A549 (cell line): ENCODE data around the gene MSRB3. TPM values are rescaled to one million over a fixed set of nuclear protein-coding genes. Genes with fewer than 3 reads are reported as not detected.

ENCODE experiments used
- ATAC-seq, 2 experiments: fragments of 200-7000 bp in 1 of 2; fragments of >200 bp in 1 of 2; cut with Nextera tagmentation in 1 of 2; cut with Tn5 transposase in 1 of 2; 3 replicates each; pipeline versions ENCODE4 v1.8.0 to v1.9.1; 2018 to 2020; ENCODE audit warnings: mild to moderate bottlenecking in 1 of 2, moderate library complexity in 1 of 2
- CTCF ChIA-PET: fragments of 300-600 bp; sonication (Branson Sonifier 250); formaldehyde crosslinking; extraction: SDS; loops from one replicate; lab custom pipeline; 2021; ENCODE audit warnings: antibody characterized with exemption, inconsistent platforms; lab: Yijun Ruan, JAX
- POLR2A ChIA-PET: fragments of 350-600 bp; formaldehyde crosslinking; extraction: SDS; loops from one replicate; lab custom pipeline; 2021; ENCODE audit warnings: antibody characterized with exemption, inconsistent platforms; lab: Yijun Ruan, JAX
- DNase-seq, 2 experiments: peaks; one replicate each; pipeline versions ENCODE4 v3.0.0 to v3.0.0-alpha.2; 2011 to 2016; ENCODE audit warnings: low read depth in 1 of 2, low spot score in 1 of 2
- FAIRE-seq: peaks from 2 replicates; lab custom pipeline; 2011; peaks lifted over from hg19 to GRCh38; lab: Jason Lieb, UNC
- H3K27ac ChIP-seq, 2 experiments: fragments of >200 bp; sonication (Bioruptor Twin); formaldehyde crosslinking; 3 replicates each; pipeline ENCODE4 v1.5.1; 2016 to 2017
- H3K4me1 ChIP-seq: fragments of >200 bp; sonication (Bioruptor Twin); formaldehyde crosslinking; 3 replicates; pipeline ENCODE4 v1.6.1; 2016
- H3K4me2 ChIP-seq: fragments of >200 bp; sonication (Bioruptor Twin); formaldehyde crosslinking; 3 replicates; pipeline ENCODE4 v1.6.1; 2016
- H3K4me3 ChIP-seq: fragments of >200 bp; sonication (Bioruptor Twin); formaldehyde crosslinking; 3 replicates; pipeline ENCODE4 v1.5.1; 2016
- H3K9me3 ChIP-seq: fragments of >200 bp; sonication (Bioruptor Twin); formaldehyde crosslinking; 3 replicates; pipeline ENCODE4 v1.6.1; 2016
- ATOH8 ChIP-seq: fragments of 250-450 bp; sonication (Bioruptor Pico); IDR thresholded peaks from 2 replicates; pipeline ENCODE4 v1.5.0; 2020; ENCODE audit warnings: low read depth, mild to moderate bottlenecking, moderate library complexity
- GATA3 ChIP-seq: IDR thresholded peaks from 2 replicates; pipeline ENCODE4 v1.6.1; 2012; ENCODE audit warnings: borderline replicate concordance
- JUN ChIP-seq, 2 experiments: fragments of >200 bp; sonication (Bioruptor Twin); formaldehyde crosslinking; IDR thresholded peaks; 2 replicates in 1 of 2; 3 replicates in 1 of 2; pipeline ENCODE4 v1.6.1; 2016 to 2017
- KDM5A ChIP-seq: fragments of 200-600 bp; sonication (generic); IDR thresholded peaks from 2 replicates; pipeline ENCODE4 v1.6.1; 2016; ENCODE audit warnings: antibody characterized with exemption, mild to moderate bottlenecking
- POLR2AphosphoS2 ChIP-seq: conservative IDR thresholded peaks from 2 replicates; pipeline ENCODE4 v1.6.1; 2012; ENCODE audit warnings: low read length, improper control_type of control experiment, inconsistent platforms
- RCOR1 ChIP-seq: fragments of 150-350 bp; IDR thresholded peaks from 2 replicates; pipeline ENCODE4 v1.6.1; 2014; ENCODE audit warnings: antibody characterized with exemption, low read length, low read depth
- REST ChIP-seq: fragments of 200-600 bp; sonication (generic); IDR thresholded peaks from 2 replicates; pipeline ENCODE4 v1.6.1; 2016; ENCODE audit warnings: antibody characterized with exemption, mild to moderate bottlenecking, moderate library complexity
- RFX5 ChIP-seq: fragments of 450-650 bp; IDR thresholded peaks from 2 replicates; pipeline ENCODE4 v1.7.1; 2014; ENCODE audit warnings: antibody characterized with exemption, mild to moderate bottlenecking, moderate library complexity
- SMC3 ChIP-seq: fragments of >200 bp; sonication (Bioruptor Twin); formaldehyde crosslinking; IDR thresholded peaks from 3 replicates; pipeline ENCODE4 v1.6.1; 2018; ENCODE audit warnings: inconsistent platforms
- TFCP2L1 ChIP-seq: fragments of 250-450 bp; sonication (Bioruptor Pico); IDR thresholded peaks from 2 replicates; pipeline ENCODE4 v1.5.0; 2021; ENCODE audit warnings: mild to moderate bottlenecking
- ZNF302 ChIP-seq: fragments of 250-450 bp; sonication (Bioruptor Pico); IDR thresholded peaks from 2 replicates; pipeline ENCODE4 v1.9.0; 2021; ENCODE audit warnings: inconsistent platforms, mild to moderate bottlenecking, moderate library complexity
- WGBS: methylation state at CpG from one replicate; pipeline ENCODE4 v1.1.6; 2017; ENCODE audit errors: missing lambda C conversion rate; 5-methylcytosine and 5-hydroxymethylcytosine counted together
- polyA plus RNA-seq, 4 experiments: library from polyadenylated mRNA; depleted of rRNA in 3 of 4; stranded (reverse); fragments of >200 nt; fragmentation: RNase III in 1 of 4; extraction: RNeasy Plus Mini Kit Qiagen cat#74134 plus additional on column Dnase treatment in 1 of 4; gene quantifications; 2 replicates in 3 of 4; 3 replicates in 1 of 4; pipeline ENCODE4 v1.2.3, GENCODE V29; 2011 to 2017
- TF ChIP-seq, protein P1 (sequence below): fragments of >200 bp; sonication (Bioruptor Twin); formaldehyde crosslinking; IDR thresholded peaks from 3 replicates; pipeline ENCODE4 v1.6.1; 2016
- TF ChIP-seq, protein P2 (sequence below): IDR thresholded peaks from 2 replicates; pipeline ENCODE4 v1.6.1; 2012; ENCODE audit warnings: low read depth, borderline replicate concordance
- TF ChIP-seq, protein P3 (sequence below): fragments of 450-650 bp; IDR thresholded peaks from 2 replicates; pipeline ENCODE4 v1.6.1; 2014; ENCODE audit warnings: antibody characterized with exemption

Gene MSRB3
- polyA plus RNA-seq, 2 of the 4 experiments (the other 2 are of a cell fraction), result 25.2 to 46.1 TPM

DNA sequence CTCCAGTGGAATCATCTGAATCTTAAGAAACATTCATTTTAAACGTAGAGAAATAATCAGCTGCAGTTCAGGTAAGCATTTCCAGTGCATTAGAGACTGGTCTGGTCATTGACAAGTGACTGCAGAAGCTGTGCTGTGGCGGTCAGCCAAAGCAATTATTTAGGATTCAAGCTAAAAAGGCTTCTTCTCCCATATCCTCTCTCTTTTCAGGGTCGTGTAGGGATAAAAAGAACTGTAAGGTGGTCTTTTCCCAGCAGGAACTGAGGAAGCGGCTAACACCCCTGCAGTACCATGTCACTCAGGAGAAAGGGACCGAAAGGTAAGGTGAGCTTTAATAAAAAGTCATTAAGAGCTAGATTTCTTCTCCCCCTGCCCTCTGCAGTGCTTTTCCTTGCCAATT is 48.1 kb downstream of the MSRB3 start:
- H3K4me2 ChIP-seq, result no peak overlapping the region
- H3K9me3 ChIP-seq, result no peaks in the 10 kb centered on the region
- FAIRE-seq (no peak), ATAC-seq (no peak), DNase-seq (no peak)
- no peak overlapping the region for H3K27ac ChIP-seq
- CTCF ChIA-PET, result interaction anchor here (1.4 to 3.4 kb wide), 2 partner anchors 9 to 20 kb away, joined by 4 to 13 read pairs; no protein-coding TSS in a partner anchor
- H3K4me1 ChIP-seq, result no peaks in the 10 kb centered on the region
- H3K4me3 ChIP-seq, result no peak overlapping the region
- WGBS, result 81% methylated on average over 5 of the region's 5 CpGs
- POLR2A ChIA-PET, result no interaction called here
- TF ChIP-seq KDM5A (no peak), RCOR1 (no peak), SMC3 (no peak)
- TF ChIP-seq, protein P1, sequence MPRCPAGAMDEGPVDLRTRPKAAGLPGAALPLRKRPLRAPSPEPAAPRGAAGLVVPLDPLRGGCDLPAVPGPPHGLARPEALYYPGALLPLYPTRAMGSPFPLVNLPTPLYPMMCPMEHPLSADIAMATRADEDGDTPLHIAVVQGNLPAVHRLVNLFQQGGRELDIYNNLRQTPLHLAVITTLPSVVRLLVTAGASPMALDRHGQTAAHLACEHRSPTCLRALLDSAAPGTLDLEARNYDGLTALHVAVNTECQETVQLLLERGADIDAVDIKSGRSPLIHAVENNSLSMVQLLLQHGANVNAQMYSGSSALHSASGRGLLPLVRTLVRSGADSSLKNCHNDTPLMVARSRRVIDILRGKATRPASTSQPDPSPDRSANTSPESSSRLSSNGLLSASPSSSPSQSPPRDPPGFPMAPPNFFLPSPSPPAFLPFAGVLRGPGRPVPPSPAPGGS, result no peak

GRCh38 chr12:65327207-65328076 is 49.0 kb downstream of the MSRB3 start:
- H3K27ac ChIP-seq, result no peak overlapping the region
- no peak overlapping the region for H3K4me2 ChIP-seq
- no peak for DNase-seq
- CTCF ChIA-PET, result interaction anchor here (0.6 to 3.4 kb wide), 3 partner anchors 8 to 387 kb away, joined by 3 to 13 read pairs (median 4); no protein-coding TSS in a partner anchor
- no peak for TF ChIP-seq ZNF302 (CRISPR knock-in tag)
- no peak for TF ChIP-seq GATA3
- TF ChIP-seq ATOH8, result no peak
- no peak for TF ChIP-seq REST
- no peak for TF ChIP-seq JUN (IDR thresholded peaks at IDR 0.05)
- TF ChIP-seq, all 56 proteins: peak for 0
- WGBS, result 89% methylated on average over 10 of the region's 10 CpGs
- Histone ChIP-seq H3K9me3 (no peaks in the 10 kb centered on the region), H3K4me1 (no peaks in the 10 kb centered on the region), H3K4me3 (no peak overlapping the region)
- FAIRE-seq (no peak), ATAC-seq (no peak)
- POLR2A ChIA-PET, result no interaction called here

DNA sequence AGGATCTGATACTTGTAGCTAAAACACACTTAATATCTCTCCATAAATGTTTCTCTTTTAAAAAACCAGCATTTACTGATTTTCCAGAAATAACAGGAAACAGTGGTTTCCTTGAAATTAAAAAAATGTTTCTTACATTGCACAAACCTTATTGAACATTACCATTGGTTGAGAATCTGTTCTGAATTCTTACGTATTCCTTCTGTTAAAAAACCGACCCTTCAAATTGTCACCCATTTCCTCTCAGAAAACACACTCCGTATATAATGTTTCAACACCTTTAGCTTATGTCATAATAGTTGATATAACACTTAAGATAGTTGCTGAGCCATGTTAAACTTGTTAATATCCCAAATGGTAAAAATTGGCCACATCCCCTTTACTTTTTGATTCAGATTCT is 51.2 kb downstream of the MSRB3 start:
- WGBS, result 95% methylated on average over 3 of the region's 3 CpGs
- DNase-seq, result no peak
- CTCF ChIA-PET, result interaction anchor here (0.7 kb wide), 1 partner anchor 29 kb away, joined by 3 read pairs; no protein-coding TSS in a partner anchor

More for the DNA sequence above, 51.2 kb downstream of the MSRB3 start:
- FAIRE-seq, result peak; percentile 63
- Histone ChIP-seq H3K4me3 (no peak overlapping the region), H3K4me1 (peaks cover 4% of the 10 kb centered on the region; the same call in 2 of the 3 replicates), H3K27ac (no peak overlapping the region), H3K4me2 (no peak overlapping the region), H3K9me3 (no peaks in the 10 kb centered on the region)
- TF ChIP-seq, protein P2, sequence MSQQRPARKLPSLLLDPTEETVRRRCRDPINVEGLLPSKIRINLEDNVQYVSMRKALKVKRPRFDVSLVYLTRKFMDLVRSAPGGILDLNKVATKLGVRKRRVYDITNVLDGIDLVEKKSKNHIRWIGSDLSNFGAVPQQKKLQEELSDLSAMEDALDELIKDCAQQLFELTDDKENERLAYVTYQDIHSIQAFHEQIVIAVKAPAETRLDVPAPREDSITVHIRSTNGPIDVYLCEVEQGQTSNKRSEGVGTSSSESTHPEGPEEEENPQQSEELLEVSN, result no peak
- TF ChIP-seq RFX5, result no peak
- TF ChIP-seq TFCP2L1 (CRISPR knock-in tag), result no peak
- TF ChIP-seq POLR2AphosphoS2, result no peak
- no peak for TF ChIP-seq SMC3
- TF ChIP-seq, protein P1, result no peak
- TF ChIP-seq, protein P3, sequence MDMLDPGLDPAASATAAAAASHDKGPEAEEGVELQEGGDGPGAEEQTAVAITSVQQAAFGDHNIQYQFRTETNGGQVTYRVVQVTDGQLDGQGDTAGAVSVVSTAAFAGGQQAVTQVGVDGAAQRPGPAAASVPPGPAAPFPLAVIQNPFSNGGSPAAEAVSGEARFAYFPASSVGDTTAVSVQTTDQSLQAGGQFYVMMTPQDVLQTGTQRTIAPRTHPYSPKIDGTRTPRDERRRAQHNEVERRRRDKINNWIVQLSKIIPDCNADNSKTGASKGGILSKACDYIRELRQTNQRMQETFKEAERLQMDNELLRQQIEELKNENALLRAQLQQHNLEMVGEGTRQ, result no peak
- POLR2A ChIA-PET, result no interaction called here
- no peak for ATAC-seq
